WTC11 (cell line): ENCODE data around the gene GASK1B.

Experiments
- NR2C2 ChIP-seq: sonication (generic); formaldehyde crosslinking; IDR thresholded peaks from 2 replicates; pipeline ENCODE4 v1.8.0; 2022; ENCODE audit warnings: mild to moderate bottlenecking, missing genetic modification reagents
- RORB ChIP-seq: fragments of 250-450 bp; sonication (Bioruptor Pico); IDR thresholded peaks from 2 replicates; pipeline ENCODE4 v1.9.0; 2021; ENCODE audit warnings: mild to moderate bottlenecking
- SMAD4 ChIP-seq: sonication (generic); formaldehyde crosslinking; IDR thresholded peaks from 2 replicates; pipeline ENCODE4 v1.8.0; 2022; ENCODE audit warnings: mild to moderate bottlenecking, missing genetic modification reagents
- ZNF232 ChIP-seq: sonication (generic); formaldehyde crosslinking; IDR thresholded peaks from 2 replicates; pipeline ENCODE4 v1.8.0; 2022; ENCODE audit warnings: mild to moderate bottlenecking, missing genetic modification reagents
- TF ChIP-seq, protein P1 (sequence below): fragments of 200-600 bp; IDR thresholded peaks from 2 replicates; pipeline ENCODE4 v1.8.0; 2022; ENCODE audit warnings: antibody characterized with exemption

DNA sequence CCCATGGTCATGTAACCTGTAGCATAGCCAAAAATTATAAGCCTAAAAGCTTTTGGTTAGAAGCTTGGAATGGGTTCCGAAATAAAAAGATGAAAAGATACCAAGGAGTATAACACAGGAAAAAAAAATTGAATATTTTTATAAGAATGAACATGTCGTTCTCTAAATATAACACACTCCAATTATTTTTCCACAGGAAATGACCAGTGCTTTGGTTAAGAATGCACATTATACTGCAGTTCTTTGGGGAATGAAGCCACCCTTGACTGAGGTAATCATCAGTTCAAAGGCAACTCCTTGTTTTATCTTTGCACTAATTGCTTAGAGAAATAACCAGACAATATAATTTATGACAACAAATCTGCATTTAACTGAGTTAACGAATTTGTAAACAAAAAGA is 6.6 kb upstream of the GASK1B start:
- no peak for TF ChIP-seq SMAD4 (CRISPR knock-in tag)
- TF ChIP-seq ZNF232 (CRISPR knock-in tag) = no peak
- TF ChIP-seq, protein P1, sequence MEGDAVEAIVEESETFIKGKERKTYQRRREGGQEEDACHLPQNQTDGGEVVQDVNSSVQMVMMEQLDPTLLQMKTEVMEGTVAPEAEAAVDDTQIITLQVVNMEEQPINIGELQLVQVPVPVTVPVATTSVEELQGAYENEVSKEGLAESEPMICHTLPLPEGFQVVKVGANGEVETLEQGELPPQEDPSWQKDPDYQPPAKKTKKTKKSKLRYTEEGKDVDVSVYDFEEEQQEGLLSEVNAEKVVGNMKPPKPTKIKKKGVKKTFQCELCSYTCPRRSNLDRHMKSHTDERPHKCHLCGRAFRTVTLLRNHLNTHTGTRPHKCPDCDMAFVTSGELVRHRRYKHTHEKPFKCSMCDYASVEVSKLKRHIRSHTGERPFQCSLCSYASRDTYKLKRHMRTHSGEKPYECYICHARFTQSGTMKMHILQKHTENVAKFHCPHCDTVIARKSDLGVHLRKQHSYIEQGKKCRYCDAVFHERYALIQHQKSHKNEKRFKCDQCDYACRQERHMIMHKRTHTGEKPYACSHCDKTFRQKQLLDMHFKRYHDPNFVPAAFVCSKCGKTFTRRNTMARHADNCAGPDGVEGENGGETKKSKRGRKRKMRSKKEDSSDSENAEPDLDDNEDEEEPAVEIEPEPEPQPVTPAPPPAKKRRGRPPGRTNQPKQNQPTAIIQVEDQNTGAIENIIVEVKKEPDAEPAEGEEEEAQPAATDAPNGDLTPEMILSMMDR = no peak
- TF ChIP-seq NR2C2 (CRISPR knock-in tag) = no peak
- no peak for TF ChIP-seq RORB (CRISPR knock-in tag)
